Left lung (tissue), 10 donors: ENCODE measurements around the gene SDSL. TPM values are rescaled to one million over a fixed set of nuclear protein-coding genes. Genes with fewer than 3 reads are reported as not detected.

Experiments used
- ATAC-seq: fragments of 200-7000 bp; cut with Tn5 transposase; one replicate; pipeline ENCODE4 v1.9.1; 2020; ENCODE audit warnings: moderate library complexity
- DNase-seq, 4 donors: peaks; one replicate each; pipeline ENCODE4 v3.0.0-alpha.2; 2013 to 2020
- H3K27ac ChIP-seq, 2 donors: fragments of 200-600 bp; sonication (generic) in 1 of 2; one replicate each; pipeline versions ENCODE4 v1.5.0 to v1.8.0; 2020 to 2021
- H3K27me3 ChIP-seq, 2 donors: fragments of 200-600 bp; sonication (generic) in 1 of 2; one replicate each; pipeline versions ENCODE4 v1.5.0 to v1.8.0; 2020 to 2021
- H3K36me3 ChIP-seq, 2 donors: fragments of 200-600 bp; sonication (generic) in 1 of 2; one replicate each; pipeline versions ENCODE4 v1.5.0 to v1.8.0; 2020 to 2021
- H3K4me1 ChIP-seq, 2 donors: fragments of 200-600 bp; one replicate each; pipeline ENCODE4 v1.8.0; 2021
- H3K4me3 ChIP-seq, 2 donors: fragments of 200-600 bp; sonication (generic) in 1 of 2; one replicate each; pipeline versions ENCODE4 v1.5.0 to v1.8.0; 2020 to 2021; ENCODE audit warnings: mild to moderate bottlenecking in 1 of 2
- H3K9me3 ChIP-seq, 2 donors: fragments of 200-600 bp; sonication (generic) in 1 of 2; one replicate each; pipeline versions ENCODE4 v1.5.0 to v1.8.0; 2020 to 2021
- intact Hi-C, 2 donors: fragments of 100-400 bp; cut with DNase I; formaldehyde crosslinking; loops; one replicate each; pipeline versions ENCODE4 v1.11.2 to v1.14.2; 2022
- polyA plus RNA-seq, 6 donors: library from polyadenylated mRNA; unstranded; fragments of 120-200 nt; gene quantifications; one replicate each; pipeline ENCODE4 v1.2.1, GENCODE V29; 2013; ENCODE audit not compliant: insufficient read length in 6 of 6
- total RNA-seq, 2 donors: library from RNA; stranded (reverse); fragmentation: NEBNext Ultra II Directional; extraction: Animal tissue kit (Norgen Biotek cat#: 25700); gene quantifications; one replicate each; pipeline ENCODE4 v1.2.1, GENCODE V29; 2021
- TF ChIP-seq, protein P1 (sequence below), 2 donors: fragments of 200-600 bp; sonication (generic) in 1 of 2; IDR thresholded peaks; one replicate each; pipeline versions ENCODE4 v1.5.0 to v1.8.0; 2021; ENCODE audit warnings: antibody characterized with exemption in 2 of 2
- donor health status: DM: no; HTN: yes; CAD: no.
- donor health status: DM: no; HTN: no; CAD: no.

The SDSL gene
- total and polyA plus RNA-seq, 8 donors: 4.2 to 13.8 (median 4.9) TPM

DNA sequence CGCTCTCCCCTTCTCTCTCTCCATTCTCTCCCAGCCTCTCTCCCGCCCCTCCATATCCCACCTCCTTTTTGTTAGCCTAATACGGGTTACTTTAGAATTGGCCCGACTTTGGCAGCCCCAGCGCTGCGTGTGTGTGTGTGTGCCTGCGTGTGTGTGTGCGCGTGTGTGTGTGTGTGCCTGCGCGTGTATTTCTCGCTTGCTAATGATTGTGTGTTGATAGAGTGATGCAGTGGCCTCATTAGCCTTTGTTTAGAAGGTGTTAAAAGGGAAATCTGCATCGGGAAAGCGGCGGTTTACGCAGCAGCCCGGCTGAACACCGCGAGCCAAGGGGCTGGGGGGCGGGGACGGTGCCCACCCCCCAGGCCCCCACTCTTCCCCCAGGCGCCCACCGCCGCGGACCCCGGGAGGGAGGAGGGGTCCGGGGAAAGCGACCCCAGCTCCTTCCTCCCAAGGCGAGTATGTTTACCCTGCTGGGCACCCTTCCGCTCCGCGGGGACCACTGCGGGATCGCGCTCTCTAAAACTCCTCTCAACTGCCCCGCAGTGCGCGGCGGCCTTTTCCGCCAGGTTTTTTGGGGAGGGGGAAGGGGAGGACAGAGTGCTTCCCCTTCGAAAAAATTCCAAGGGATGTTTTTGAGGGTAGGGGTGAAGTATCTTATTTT is 56.3 kb downstream of the SDSL start:
- no peak overlapping the region for H3K4me3 ChIP-seq
- H3K4me1 ChIP-seq: no peaks in the 10 kb centered on the region
- H3K27ac ChIP-seq: no peak overlapping the region
- no peaks in the 10 kb centered on the region for H3K36me3 ChIP-seq
- intact Hi-C loops: no loop called here
- TF ChIP-seq, protein P1, sequence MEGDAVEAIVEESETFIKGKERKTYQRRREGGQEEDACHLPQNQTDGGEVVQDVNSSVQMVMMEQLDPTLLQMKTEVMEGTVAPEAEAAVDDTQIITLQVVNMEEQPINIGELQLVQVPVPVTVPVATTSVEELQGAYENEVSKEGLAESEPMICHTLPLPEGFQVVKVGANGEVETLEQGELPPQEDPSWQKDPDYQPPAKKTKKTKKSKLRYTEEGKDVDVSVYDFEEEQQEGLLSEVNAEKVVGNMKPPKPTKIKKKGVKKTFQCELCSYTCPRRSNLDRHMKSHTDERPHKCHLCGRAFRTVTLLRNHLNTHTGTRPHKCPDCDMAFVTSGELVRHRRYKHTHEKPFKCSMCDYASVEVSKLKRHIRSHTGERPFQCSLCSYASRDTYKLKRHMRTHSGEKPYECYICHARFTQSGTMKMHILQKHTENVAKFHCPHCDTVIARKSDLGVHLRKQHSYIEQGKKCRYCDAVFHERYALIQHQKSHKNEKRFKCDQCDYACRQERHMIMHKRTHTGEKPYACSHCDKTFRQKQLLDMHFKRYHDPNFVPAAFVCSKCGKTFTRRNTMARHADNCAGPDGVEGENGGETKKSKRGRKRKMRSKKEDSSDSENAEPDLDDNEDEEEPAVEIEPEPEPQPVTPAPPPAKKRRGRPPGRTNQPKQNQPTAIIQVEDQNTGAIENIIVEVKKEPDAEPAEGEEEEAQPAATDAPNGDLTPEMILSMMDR (IDR thresholded peaks at IDR 0.05): no peak
- DNase-seq: no peak
- no peak for ATAC-seq
- peaks cover 78 to 99% of the 10 kb centered on the region in 2 donors for H3K27me3 ChIP-seq
- H3K9me3 ChIP-seq: no peaks in the 10 kb centered on the region

- peaks cover 70 to 99% of the 10 kb centered on the region in 2 donors for H3K27me3 ChIP-seq
- TF ChIP-seq, protein P1 (IDR thresholded peaks at IDR 0.05): no peak
- ATAC-seq (no peak), DNase-seq (no peak)
- H3K27ac ChIP-seq: no peak overlapping the region
- H3K36me3 ChIP-seq: no peaks in the 10 kb centered on the region
- no peaks in the 10 kb centered on the region for H3K4me1 ChIP-seq
- no peak overlapping the region for H3K4me3 ChIP-seq
- H3K9me3 ChIP-seq: no peaks in the 10 kb centered on the region
- intact Hi-C loops: no loop called here
These were observed 57.0 kb downstream of the SDSL start for GRCh38 chr12:113479216-113479589.

DNA sequence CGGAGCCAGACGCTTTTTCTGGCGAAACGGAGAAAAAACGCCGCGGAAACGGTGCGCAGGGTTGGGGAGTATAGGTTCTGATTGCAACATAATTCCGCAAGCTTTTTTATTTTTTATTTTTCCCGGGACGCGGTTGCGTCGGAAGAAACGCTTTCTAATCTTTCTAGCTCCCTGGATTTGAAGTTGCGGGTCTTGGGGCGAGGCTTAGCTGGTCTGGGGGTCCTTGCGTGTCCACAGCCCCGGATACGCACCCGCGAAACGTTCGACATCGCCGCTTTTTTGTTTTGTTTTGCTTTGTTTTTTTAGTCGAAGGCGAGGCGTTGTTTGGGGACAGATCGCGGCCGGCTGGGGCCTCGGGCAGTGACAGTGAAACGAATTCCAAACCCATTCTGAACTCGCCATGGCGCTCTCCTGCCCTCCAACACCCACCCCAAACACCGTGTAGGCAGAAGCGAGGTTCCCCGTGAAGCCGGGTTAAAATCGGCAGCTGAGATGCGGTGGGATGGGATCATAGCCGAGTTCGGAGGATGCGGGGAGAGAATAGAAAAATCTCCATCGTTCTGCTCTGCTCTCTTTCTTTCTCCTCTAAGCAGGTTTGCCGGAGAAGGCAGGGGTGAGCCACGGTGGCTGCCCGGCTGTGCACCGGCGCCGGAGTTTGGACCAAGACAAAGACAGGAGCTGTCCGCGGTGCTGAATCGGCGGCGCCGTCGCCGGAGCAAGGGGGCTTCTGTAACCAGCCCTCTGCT is 57.6 kb downstream of the SDSL start:
- H3K9me3 ChIP-seq: no peaks in the 10 kb centered on the region
- no peak overlapping the region for H3K27ac ChIP-seq
- ATAC-seq (peak; percentile 67), DNase-seq (peak in 2 of 4 donors; percentile 59 to 64)
- no peaks in the 10 kb centered on the region for H3K4me1 ChIP-seq
- TF ChIP-seq, protein P1 (IDR thresholded peaks at IDR 0.05): no peak
- H3K4me3 ChIP-seq: no peak overlapping the region
- H3K36me3 ChIP-seq: no peaks in the 10 kb centered on the region
- peaks cover 65 to 99% of the 10 kb centered on the region in 2 donors for H3K27me3 ChIP-seq
- intact Hi-C loops: no loop called here

DNA sequence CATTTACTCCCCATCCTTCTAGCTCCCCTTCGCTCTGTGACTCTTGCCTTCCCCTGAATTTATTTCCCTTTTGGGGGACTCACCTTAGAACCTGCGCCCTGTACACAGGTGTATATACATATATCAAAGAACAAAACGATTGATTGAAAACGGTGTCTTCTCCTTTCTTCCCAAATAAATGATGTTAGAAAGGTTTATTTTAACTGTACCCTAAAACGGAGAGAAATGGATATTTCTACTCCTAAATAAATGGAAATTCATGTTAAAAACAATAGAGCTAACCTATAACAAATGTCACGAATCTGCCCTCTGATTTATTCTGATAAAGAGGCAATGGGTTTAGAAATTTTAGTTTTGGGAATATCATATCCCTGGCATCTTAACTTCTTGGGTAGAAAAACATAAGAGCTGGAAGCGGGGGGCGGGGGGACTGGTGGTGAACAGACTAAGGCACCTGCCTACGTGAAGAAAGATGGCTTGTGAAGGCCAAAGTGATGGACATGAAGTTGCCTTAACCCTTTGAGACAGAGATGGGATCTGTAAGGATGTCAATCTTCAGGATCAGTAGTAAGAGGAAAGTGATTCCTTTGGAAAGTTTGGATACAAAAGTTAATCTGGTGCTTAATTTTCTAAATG is 58.3 kb downstream of the SDSL start:
- Histone ChIP-seq H3K4me3 (no peak overlapping the region), H3K4me1 (no peaks in the 10 kb centered on the region), H3K9me3 (no peaks in the 10 kb centered on the region), H3K27ac (no peak overlapping the region), H3K36me3 (no peaks in the 10 kb centered on the region), H3K27me3 (peaks cover 58 to 99% of the 10 kb centered on the region in 2 donors)
- ATAC-seq (no peak), DNase-seq (no peak)
- intact Hi-C loops: no loop called here
- TF ChIP-seq, protein P1 (IDR thresholded peaks at IDR 0.05): no peak

DNA sequence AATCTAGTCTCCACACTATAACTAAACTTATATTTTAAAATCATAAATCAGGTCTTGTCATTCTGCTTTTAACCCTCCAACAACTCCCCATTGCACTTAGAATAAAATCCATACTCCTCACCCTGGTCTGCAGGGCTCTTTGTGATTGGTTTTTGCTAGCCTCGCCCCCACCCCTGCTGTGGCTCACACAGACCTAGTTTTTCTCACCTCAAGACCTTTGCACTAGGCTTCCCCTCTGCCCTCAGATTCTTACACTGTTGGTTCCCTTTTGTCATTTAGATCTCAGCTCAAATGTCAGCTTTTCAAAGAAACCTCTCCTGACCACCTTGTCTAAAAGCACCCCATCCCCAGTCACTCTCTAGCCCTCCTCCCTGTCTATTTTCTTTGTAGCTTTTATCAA is 60.2 kb downstream of the SDSL start:
- no peak for ATAC-seq
- intact Hi-C loops: no loop called here
- Histone ChIP-seq H3K4me3 (no peak overlapping the region), H3K4me1 (no peaks in the 10 kb centered on the region), H3K36me3 (no peaks in the 10 kb centered on the region), H3K9me3 (no peaks in the 10 kb centered on the region), H3K27ac (no peak overlapping the region), H3K27me3 (peaks cover 42 to 100% of the 10 kb centered on the region in 2 donors)
- DNase-seq: no peak
- TF ChIP-seq, protein P1 (IDR thresholded peaks at IDR 0.05): no peak
